GM18520 (cell line): ENCODE results near the gene TNFRSF25.

Experiments used
- ATAC-seq: cut with Tn5 transposase; IDR thresholded peaks from one replicate; pipeline ENCODE4 v1.9.1; 2021; ENCODE audit not compliant: unreplicated experiment

The TNFRSF25 gene

DNA sequence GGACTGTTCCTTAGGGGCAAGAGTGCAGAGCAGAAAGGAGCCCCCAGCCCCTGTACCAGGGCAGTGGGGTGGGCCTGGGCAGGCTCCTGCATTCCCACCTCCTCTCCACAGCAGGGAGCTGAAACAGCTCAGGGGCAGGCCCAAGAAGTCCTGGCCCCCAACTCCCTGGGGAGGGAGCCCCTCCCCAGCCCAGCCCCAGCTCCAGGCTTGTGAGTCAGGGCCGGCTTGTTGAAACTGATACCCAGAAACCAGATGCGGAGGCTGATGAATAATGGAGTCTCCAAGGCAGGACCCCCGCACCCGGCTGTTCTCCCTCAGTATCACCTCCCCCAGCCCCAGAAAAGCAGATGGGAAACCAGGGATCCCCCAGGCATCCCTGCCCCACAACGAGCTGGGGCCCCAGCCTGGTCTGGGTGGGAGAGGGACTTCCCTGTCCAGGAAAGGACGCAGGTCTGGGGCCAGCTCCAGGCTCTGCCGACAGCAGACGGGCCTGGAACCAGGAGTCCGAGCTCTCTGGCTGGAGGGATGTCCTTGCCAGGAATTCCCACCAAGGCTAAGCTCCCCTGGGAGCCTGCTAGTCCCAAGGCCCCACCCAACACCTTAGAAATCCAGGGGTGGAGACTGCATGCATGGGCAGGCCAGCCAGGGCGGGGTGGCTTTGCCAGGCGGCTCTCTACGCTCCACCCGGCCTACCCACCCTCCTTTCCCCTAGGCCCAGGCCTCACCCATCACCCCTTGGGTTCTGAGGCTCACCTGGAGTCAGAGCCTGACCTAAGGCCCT lies 22.8 kb upstream of the TNFRSF25 start:
- ATAC-seq: no peak

GRCh38 chr1:6487804-6488484 lies 22.0 kb upstream of the TNFRSF25 start:
- ATAC-seq: no peak

- ATAC-seq: no peak
Observed at GRCh38 chr1:6486433-6487011, 20.5 kb upstream of the TNFRSF25 start.

DNA sequence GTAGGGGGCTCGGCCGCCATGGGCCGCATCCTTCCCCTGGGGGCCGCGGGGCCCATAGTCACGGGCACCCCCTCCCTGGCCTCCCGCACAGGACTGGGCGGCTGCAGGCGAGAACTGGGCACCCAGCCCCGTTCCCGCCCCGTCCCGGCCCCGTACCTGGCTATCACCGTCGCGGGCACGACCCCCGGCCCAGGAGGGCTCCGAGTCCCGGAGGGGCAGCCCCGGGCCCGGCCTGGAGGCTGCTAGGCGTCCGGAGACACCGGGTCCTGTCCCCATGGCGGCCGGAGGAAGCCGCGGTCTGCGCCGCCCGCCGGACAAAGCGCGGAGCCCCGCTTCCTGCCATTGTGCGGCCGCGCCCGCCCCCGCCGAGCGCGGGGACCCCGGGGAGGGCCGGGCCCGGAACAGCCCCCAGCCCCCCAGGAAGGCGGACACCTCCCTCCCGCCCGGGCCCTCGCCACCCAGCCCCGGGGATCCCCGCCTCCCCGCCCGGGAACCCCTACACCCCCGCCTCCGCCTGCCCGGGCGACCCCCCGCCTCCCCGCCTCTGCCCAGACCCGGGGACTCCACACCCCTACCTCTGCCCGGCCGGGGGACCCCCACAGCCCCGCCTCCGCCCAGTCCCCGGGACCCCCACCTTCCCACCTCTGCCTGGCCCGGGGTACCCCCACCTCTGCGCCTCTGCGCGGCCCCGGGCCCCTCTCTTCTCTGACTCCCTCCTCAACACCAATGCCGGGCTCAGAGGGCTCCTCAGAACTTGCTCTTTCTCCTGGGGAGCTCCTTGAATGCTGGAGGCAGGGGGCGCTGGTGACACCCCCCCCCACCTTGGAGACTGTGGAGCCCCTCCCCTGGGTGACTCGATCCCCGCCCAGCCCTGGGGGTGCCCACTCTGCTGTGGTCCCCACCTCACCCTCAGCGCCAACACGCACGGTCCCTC lies 19.5 kb upstream of the TNFRSF25 start:
- no peak for ATAC-seq

GRCh38 chr1:6484826-6485167 lies 18.8 kb upstream of the TNFRSF25 start:
- no peak for ATAC-seq

GRCh38 chr1:6483761-6484117 lies 17.8 kb upstream of the TNFRSF25 start:
- ATAC-seq: no peak

GRCh38 chr1:6483017-6483760 lies 17.2 kb upstream of the TNFRSF25 start:
- no peak for ATAC-seq

DNA sequence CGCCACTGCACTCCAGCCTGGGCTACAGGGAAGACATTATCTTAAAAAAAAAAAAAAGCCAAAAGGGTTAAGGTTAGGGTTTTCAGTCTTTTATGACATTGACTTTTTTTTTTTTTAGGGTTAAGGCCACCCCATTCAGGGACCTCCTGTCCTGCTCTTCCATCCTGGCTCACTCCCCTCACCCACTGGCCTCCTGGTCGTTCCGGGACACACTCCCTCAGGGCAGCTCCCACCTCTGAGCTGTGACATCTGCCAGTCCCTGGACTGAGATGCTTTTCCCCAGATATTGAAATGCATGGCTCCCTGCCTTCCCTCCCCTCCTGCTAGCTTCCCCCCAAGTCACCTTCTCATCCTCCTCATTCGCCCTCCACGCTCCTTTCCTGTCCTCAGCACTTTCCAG lies 15.8 kb upstream of the TNFRSF25 start:
- ATAC-seq: no peak

GRCh38 chr1:6477039-6477820 lies 11.3 kb upstream of the TNFRSF25 start:
- ATAC-seq: no peak

- no peak for ATAC-seq
Observed at GRCh38 chr1:6476483-6476882, 10.5 kb upstream of the TNFRSF25 start.

- no peak for ATAC-seq
Observed at GRCh38 chr1:6475381-6476133, 9.6 kb upstream of the TNFRSF25 start.

DNA sequence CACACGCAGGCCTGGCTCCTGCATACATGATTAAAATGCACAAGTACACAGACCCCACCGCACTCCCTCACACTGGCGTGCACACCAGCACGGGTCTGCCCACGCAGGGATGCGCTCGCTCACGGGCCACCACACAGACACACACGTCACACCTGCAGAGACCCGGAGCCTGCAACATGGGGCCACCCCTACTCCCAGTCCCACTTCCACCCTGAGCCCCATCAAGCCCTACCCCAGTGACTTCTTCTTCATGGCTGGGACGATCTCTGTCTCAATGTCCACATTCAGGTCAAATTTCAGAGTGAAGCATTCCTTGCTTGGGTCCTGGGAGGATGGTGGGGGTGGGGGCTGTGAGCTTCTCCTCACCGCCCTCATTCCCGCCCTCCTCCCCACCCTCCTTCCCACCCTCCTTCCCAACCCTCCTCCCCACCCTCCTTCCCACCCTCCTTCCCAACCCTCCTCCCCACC lies 8.9 kb upstream of the TNFRSF25 start:
- ATAC-seq: no peak

- no peak for ATAC-seq
Observed at GRCh38 chr1:6473974-6474814, 8.2 kb upstream of the TNFRSF25 start.

DNA sequence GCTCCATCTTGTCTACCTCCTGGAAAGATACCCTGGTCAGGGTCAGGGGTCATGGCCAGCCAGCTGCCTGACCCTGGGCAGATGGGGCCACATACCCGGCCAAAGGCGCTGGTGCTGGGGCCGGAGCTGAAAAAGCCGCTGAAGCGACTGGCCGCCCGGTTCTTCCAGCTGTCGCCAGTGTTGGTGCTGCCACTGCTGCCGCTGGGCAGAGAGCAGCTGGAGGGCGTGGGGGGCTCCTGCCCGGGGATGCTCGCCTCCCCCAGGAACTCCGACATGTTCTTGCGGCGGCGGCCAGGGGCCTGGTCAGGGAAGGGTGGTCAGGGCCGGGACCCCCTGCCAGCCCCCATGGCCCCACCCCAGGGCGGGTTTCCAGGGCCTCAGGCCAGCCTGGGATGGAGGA lies 7.2 kb upstream of the TNFRSF25 start:
- no peak for ATAC-seq

DNA sequence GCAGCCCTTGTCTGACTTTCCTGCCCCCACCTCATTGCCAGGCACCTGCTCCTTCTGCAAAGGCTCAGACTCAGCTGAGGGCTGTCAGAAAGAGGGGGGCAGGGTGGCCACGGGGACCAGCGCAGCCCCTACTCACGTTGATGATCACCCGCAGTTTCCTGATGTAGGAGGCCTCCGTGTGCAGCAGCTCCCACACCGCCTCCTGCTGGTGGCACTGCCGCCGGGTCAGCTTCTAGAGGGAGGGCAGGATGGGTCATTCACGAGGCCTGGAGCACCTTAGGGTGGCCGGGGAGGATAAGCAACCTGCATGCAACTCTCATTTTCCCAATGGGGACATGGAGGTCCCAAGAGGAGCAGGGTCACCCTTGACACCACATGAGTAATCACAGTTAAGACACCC lies 6.4 kb upstream of the TNFRSF25 start:
- no peak for ATAC-seq

DNA sequence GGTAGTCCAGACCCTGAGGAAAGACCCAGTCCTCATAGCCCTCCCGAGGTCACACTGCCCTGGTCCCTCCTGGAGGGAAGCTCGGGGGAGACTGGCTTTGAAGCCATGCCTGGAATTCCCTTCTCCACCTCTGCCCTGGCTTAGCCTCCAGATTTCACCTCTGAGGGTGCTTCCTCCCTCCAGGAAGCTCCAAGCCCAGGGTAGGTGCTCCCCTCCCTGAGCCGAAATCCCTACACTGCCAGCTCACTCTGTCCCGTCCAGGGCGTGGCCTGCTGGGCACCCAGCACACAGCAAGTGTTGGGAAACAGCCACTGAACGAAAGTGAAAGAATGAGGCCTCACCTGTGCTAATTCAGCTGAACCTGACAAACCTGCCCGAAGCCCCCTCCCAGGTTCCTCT lies 6.0 kb upstream of the TNFRSF25 start:
- no peak for ATAC-seq

GRCh38 chr1:6471086-6471969 lies 5.4 kb upstream of the TNFRSF25 start:
- ATAC-seq: no peak
